Stomach (tissue), 4 donors: ENCODE measurements around the gene PLCL2.

Experiments
- POLR2A ChIP-seq, 4 donors: fragments of 450-650 bp; IDR thresholded peaks; one replicate each; pipeline ENCODE4 v1.6.1; 2016; ENCODE audit warnings: antibody characterized with exemption in 4 of 4, control low read depth in 2 of 4, mild to moderate bottlenecking in 1 of 4, moderate library complexity in 1 of 4
- TF ChIP-seq, protein P1 (sequence below), 7 experiments: fragments of 450-650 bp in 4 of 7; fragments of 200-600 bp in 3 of 7; sonication (generic) in 3 of 7; IDR thresholded peaks; one replicate each; pipeline ENCODE4 v1.5.1; 2016 to 2019; ENCODE audit warnings: antibody characterized with exemption in 7 of 7, control low read depth in 2 of 7, mild to moderate bottlenecking in 1 of 7

DNA sequence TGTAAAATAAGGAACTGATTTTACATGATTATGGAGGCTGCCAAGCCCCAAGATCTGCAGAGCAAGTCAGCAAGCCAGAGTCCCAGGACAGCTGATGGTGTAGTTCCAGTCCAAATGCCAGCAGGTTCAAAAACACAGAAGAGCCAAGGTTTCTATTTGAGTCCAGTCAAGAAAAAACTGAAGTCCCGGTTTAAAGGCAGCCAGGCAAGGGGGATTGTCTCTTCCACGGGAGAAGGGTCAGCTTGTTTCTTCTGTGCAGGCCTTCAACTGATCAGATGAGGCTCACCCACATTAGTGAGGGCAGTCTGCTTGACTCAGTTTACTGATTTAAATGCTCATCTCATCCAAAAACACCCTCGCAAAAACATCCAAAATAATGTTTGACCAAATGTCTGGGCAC is 246.2 kb downstream of the PLCL2 start:
- TF ChIP-seq, protein P1, sequence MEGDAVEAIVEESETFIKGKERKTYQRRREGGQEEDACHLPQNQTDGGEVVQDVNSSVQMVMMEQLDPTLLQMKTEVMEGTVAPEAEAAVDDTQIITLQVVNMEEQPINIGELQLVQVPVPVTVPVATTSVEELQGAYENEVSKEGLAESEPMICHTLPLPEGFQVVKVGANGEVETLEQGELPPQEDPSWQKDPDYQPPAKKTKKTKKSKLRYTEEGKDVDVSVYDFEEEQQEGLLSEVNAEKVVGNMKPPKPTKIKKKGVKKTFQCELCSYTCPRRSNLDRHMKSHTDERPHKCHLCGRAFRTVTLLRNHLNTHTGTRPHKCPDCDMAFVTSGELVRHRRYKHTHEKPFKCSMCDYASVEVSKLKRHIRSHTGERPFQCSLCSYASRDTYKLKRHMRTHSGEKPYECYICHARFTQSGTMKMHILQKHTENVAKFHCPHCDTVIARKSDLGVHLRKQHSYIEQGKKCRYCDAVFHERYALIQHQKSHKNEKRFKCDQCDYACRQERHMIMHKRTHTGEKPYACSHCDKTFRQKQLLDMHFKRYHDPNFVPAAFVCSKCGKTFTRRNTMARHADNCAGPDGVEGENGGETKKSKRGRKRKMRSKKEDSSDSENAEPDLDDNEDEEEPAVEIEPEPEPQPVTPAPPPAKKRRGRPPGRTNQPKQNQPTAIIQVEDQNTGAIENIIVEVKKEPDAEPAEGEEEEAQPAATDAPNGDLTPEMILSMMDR (IDR thresholded peaks at IDR 0.05), result no peak
- no peak for TF ChIP-seq POLR2A (IDR thresholded peaks at IDR 0.05)
